Lower lobe of right lung (tissue), 2 donors: ENCODE data around the gene CFAP54. TPM values are rescaled to one million over a fixed set of nuclear protein-coding genes. Genes with fewer than 3 reads are reported as not detected.

Source experiments
- ATAC-seq, 2 donors: fragments of 200-7000 bp; cut with Tn5 transposase; one replicate each; pipeline ENCODE4 v1.9.1; 2020 to 2022; ENCODE audit warnings: mild to moderate bottlenecking in 2 of 2, moderate library complexity in 2 of 2
- DNase-seq: peaks from one replicate; pipeline ENCODE4 v3.0.0-alpha.2; 2020
- H3K27ac ChIP-seq: fragments of 200-600 bp; one replicate; pipeline ENCODE4 v1.8.0; 2022
- H3K27me3 ChIP-seq: fragments of 200-600 bp; one replicate; pipeline ENCODE4 v1.8.0; 2022; ENCODE audit warnings: low read depth
- H3K36me3 ChIP-seq: fragments of 200-600 bp; one replicate; pipeline ENCODE4 v1.8.0; 2022; ENCODE audit warnings: mild to moderate bottlenecking
- H3K4me1 ChIP-seq: fragments of 200-600 bp; one replicate; pipeline ENCODE4 v1.8.0; 2022
- H3K4me3 ChIP-seq: fragments of 200-600 bp; one replicate; pipeline ENCODE4 v1.8.0; 2022; ENCODE audit warnings: mild to moderate bottlenecking
- H3K9me3 ChIP-seq: fragments of 200-600 bp; one replicate; pipeline ENCODE4 v1.8.0; 2022
- CTCF ChIP-seq: fragments of 200-600 bp; IDR thresholded peaks from one replicate; pipeline ENCODE4 v1.8.0; 2022; ENCODE audit warnings: antibody characterized with exemption, mild to moderate bottlenecking
- intact Hi-C: fragments of 100-400 bp; cut with DNase I; formaldehyde crosslinking; loops from one replicate; pipeline ENCODE4 v1.11.0; 2022
- total RNA-seq: library from RNA; stranded (reverse); fragmentation: NEBNext Ultra II Directional; extraction: Animal tissue kit (Norgen Biotek cat#: 25700); gene quantifications from one replicate; pipeline ENCODE4 v1.2.1, GENCODE V29; 2021
- donor health status: DM: no; HTN: yes; CAD: no; lungs with severe emphysema.

Gene CFAP54
- total RNA-seq, 1 donor from 2014 or later = 7.9 TPM

- no peaks in the 10 kb centered on the region for H3K27me3 ChIP-seq
- no peak for DNase-seq
- no peaks in the 10 kb centered on the region for H3K36me3 ChIP-seq
- H3K9me3 ChIP-seq = no peaks in the 10 kb centered on the region
- no peak overlapping the region for H3K4me3 ChIP-seq
- intact Hi-C loops = no loop called here
- no peak overlapping the region for H3K27ac ChIP-seq
- H3K4me1 ChIP-seq = no peaks in the 10 kb centered on the region
- TF ChIP-seq CTCF = no peak
- no peak for ATAC-seq
These were observed 375.0 kb downstream of the CFAP54 start for GRCh38 chr12:96864335-96864734.

GRCh38 chr12:96866801-96867590 is 377.6 kb downstream of the CFAP54 start:
- Histone ChIP-seq H3K36me3 (no peaks in the 10 kb centered on the region), H3K27me3 (no peaks in the 10 kb centered on the region), H3K4me1 (no peaks in the 10 kb centered on the region), H3K4me3 (no peak overlapping the region), H3K27ac (no peak overlapping the region), H3K9me3 (no peaks in the 10 kb centered on the region)
- TF ChIP-seq CTCF = no peak
- ATAC-seq = no peak
- DNase-seq = no peak
- intact Hi-C loops = no loop called here

- no peak overlapping the region for H3K4me3 ChIP-seq
- no peak for TF ChIP-seq CTCF
- DNase-seq (no peak), ATAC-seq (no peak)
- no peaks in the 10 kb centered on the region for H3K4me1 ChIP-seq
- intact Hi-C loops = no loop called here
- H3K27me3 ChIP-seq = no peaks in the 10 kb centered on the region
- no peak overlapping the region for H3K27ac ChIP-seq
- H3K36me3 ChIP-seq = no peaks in the 10 kb centered on the region
- no peaks in the 10 kb centered on the region for H3K9me3 ChIP-seq
These were observed 381.6 kb downstream of the CFAP54 start for GRCh38 chr12:96870946-96871345.

- no peak overlapping the region for H3K4me3 ChIP-seq
- TF ChIP-seq CTCF = no peak
- ATAC-seq (no peak), DNase-seq (no peak)
- H3K4me1 ChIP-seq = no peaks in the 10 kb centered on the region
- no peak overlapping the region for H3K27ac ChIP-seq
- intact Hi-C loops = no loop called here
- no peaks in the 10 kb centered on the region for H3K27me3 ChIP-seq
- H3K36me3 ChIP-seq = no peaks in the 10 kb centered on the region
- no peaks in the 10 kb centered on the region for H3K9me3 ChIP-seq
These were observed 383.6 kb downstream of the CFAP54 start for GRCh38 chr12:96872961-96873360.

GRCh38 chr12:96874211-96874610 is 384.8 kb downstream of the CFAP54 start:
- no peak for TF ChIP-seq CTCF
- H3K4me1 ChIP-seq = no peaks in the 10 kb centered on the region
- ATAC-seq (no peak), DNase-seq (no peak)
- H3K36me3 ChIP-seq = no peaks in the 10 kb centered on the region
- intact Hi-C loops = no loop called here
- no peak overlapping the region for H3K27ac ChIP-seq
- no peak overlapping the region for H3K4me3 ChIP-seq
- no peaks in the 10 kb centered on the region for H3K27me3 ChIP-seq
- H3K9me3 ChIP-seq = no peaks in the 10 kb centered on the region
